ENCODE results near the gene CREB5. TPM values are rescaled to one million over a fixed set of nuclear protein-coding genes. Genes with fewer than 3 reads are reported as not detected.

The CREB5 gene
- total and polyA plus RNA-seq, 9 donors: 0.71 to 15.0 (median 2.7) TPM

DNA sequence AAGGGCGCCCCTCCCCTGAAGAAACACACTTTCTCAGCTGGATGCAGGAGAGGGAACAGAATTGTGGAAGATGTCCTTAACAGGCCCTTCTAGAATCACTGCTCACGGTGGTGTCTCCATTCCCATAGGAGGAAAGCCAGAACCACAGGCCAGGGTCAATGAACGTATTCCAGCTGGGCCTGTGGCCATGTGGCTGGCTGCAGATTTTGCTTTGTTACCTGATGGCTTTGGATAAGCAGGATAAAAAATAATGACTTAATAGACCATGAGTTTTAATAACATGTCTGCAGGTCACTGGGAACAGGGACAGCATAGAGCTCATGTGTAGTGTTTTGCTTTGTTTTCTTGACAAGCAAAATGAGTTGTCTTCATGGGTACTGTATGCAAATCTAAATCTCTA, 335.5 kb downstream of the CREB5 start:
- H3K27ac ChIP-seq: no peak overlapping the region
- intact Hi-C loops (cut with DNase I): no loop called here
- WGBS, 3 donors: 69 to 72% (median 71%) methylated on average over 3 of the region's 3 CpGs

DNA sequence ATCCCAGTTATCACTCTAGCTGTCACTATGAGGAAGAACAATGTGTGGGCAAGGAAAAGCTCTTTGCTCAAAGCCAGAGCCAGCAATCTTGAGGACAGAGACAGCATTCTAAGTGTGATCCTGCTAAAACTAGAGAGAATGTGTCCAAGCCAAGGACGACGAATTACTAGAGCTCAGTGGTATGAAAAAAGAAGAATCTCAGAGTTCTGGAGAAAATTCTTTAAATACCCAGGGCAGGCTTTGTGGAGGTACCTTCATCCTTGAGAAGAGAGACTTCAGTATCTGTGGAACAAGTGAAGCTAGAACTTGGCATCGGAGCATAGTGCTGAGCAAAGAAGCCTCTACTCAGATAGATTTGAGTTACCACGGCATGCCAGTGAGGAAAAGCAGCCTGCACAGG, 336.0 kb downstream of the CREB5 start:
- H3K27me3 ChIP-seq: no peaks in the 10 kb centered on the region
- intact Hi-C loops (cut with DNase I): no loop called here
- no peak for DNase-seq
- no peak overlapping the region for H3K4me3 ChIP-seq
- H3K9me3 ChIP-seq: no peaks in the 10 kb centered on the region
- 86 to 88% (median 87%) methylated on average over 4 of the region's 4 CpGs for WGBS, 3 donors
- TF ChIP-seq, protein P1, sequence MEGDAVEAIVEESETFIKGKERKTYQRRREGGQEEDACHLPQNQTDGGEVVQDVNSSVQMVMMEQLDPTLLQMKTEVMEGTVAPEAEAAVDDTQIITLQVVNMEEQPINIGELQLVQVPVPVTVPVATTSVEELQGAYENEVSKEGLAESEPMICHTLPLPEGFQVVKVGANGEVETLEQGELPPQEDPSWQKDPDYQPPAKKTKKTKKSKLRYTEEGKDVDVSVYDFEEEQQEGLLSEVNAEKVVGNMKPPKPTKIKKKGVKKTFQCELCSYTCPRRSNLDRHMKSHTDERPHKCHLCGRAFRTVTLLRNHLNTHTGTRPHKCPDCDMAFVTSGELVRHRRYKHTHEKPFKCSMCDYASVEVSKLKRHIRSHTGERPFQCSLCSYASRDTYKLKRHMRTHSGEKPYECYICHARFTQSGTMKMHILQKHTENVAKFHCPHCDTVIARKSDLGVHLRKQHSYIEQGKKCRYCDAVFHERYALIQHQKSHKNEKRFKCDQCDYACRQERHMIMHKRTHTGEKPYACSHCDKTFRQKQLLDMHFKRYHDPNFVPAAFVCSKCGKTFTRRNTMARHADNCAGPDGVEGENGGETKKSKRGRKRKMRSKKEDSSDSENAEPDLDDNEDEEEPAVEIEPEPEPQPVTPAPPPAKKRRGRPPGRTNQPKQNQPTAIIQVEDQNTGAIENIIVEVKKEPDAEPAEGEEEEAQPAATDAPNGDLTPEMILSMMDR (IDR thresholded peaks at IDR 0.05): no peak
- TF ChIP-seq EP300 (IDR thresholded peaks at IDR 0.05) (no peak), POLR2A (IDR thresholded peaks at IDR 0.05) (no peak)
- H3K4me1 ChIP-seq (ENCODE audit: insufficient read depth): no peaks in the 10 kb centered on the region
- no peak overlapping the region for H3K27ac ChIP-seq
- no peaks in the 10 kb centered on the region for H3K36me3 ChIP-seq

More for the DNA sequence above, 335.5 kb downstream of the CREB5 start:
- Histone ChIP-seq H3K36me3 (no peaks in the 10 kb centered on the region), H3K27me3 (no peaks in the 10 kb centered on the region), H3K9me3 (no peaks in the 10 kb centered on the region), H3K4me1 (ENCODE audit: insufficient read depth) (no peaks in the 10 kb centered on the region), H3K4me3 (no peak overlapping the region)
- TF ChIP-seq POLR2A (IDR thresholded peaks at IDR 0.05) (no peak), EP300 (IDR thresholded peaks at IDR 0.05) (no peak)
- TF ChIP-seq, protein P1 (IDR thresholded peaks at IDR 0.05): no peak
- DNase-seq: no peak

DNA sequence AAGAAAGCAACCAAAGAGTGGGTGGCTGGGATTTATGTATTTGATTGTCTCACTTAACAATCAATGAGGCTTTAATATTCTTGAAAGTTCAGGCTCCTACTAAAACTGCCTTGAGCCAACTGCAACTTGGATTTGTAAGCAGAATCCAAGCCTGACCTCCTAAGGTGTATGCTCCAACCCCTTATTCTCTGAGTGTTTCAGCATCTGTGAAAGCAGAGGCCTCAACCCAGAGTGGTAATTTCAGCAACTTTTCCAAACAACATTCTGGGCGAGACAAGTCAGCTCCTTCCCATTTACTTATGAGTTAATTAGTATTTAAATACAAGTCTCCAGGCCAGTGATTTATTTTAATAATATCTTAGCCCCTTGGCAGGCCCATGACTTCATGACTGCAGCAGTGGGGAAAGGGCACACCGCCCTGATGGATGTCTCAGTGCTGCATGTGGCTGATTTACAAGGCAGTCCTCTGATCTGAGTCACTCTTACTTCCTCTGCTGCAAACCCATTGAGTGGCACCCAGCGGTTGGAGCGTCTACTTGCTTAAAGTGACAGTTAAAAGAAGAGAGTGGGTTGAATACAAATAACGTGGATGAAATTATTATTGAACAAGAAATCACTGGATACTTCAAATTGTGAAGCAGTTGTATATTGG, 336.7 kb downstream of the CREB5 start:
- DNase-seq: no peak
- Histone ChIP-seq H3K36me3 (no peaks in the 10 kb centered on the region), H3K27me3 (no peaks in the 10 kb centered on the region), H3K4me1 (ENCODE audit: insufficient read depth) (no peaks in the 10 kb centered on the region), H3K27ac (no peak overlapping the region), H3K9me3 (no peaks in the 10 kb centered on the region), H3K4me3 (no peak overlapping the region)
- TF ChIP-seq, protein P1 (IDR thresholded peaks at IDR 0.05): no peak
- TF ChIP-seq POLR2A (IDR thresholded peaks at IDR 0.05): no peak
- TF ChIP-seq EP300 (IDR thresholded peaks at IDR 0.05): no peak
- WGBS, 3 donors: 89 to 95% (median 93%) methylated on average over 5 of the region's 5 CpGs
- intact Hi-C loops (cut with DNase I): no loop called here

DNA sequence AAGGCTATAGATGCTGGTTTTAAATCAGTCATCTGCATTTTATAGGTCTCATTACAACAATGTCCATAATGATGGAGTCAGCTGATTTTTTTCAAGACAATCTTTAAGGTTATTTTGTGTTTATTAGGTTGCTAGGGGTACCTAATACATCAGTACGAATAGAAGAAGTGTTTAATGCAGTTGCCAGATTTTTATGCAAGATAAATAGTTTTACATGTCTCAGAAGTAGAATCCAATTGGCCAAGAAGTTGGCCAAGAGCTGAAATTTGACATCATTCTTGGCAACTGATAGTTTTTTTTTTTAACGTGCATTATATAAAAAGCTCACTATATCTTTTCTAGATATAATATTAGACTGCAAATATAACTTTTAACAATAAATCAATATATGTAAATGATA, 337.3 kb downstream of the CREB5 start:
- no peak overlapping the region for H3K4me3 ChIP-seq
- H3K4me1 ChIP-seq (ENCODE audit: insufficient read depth): no peaks in the 10 kb centered on the region
- intact Hi-C loops (cut with DNase I): no loop called here
- H3K9me3 ChIP-seq: no peaks in the 10 kb centered on the region
- H3K27me3 ChIP-seq: no peaks in the 10 kb centered on the region
- H3K36me3 ChIP-seq: no peaks in the 10 kb centered on the region
- DNase-seq: no peak
- WGBS, 3 donors: 56 to 67% (median 64%) methylated on average over 2 of the region's 2 CpGs
- no peak overlapping the region for H3K27ac ChIP-seq
- TF ChIP-seq, protein P1 (IDR thresholded peaks at IDR 0.05): no peak

Measured in ovary (tissue), 9 donors.